Right ventricle myocardium inferior (tissue), 1 donor: Measurements from ENCODE around the gene VENTX. TPM values are rescaled to one million over a fixed set of nuclear protein-coding genes. Genes with fewer than 3 reads are reported as not detected.
A peak's percentile ranks its signal among the peaks of the same experiment; 100 is the strongest.
"Not testable (repeated sequence)": the region's sequence is repeated elsewhere in the genome, so short reads cannot be mapped to it uniquely, and the experiment has no call there.

ENCODE experiments used
- ATAC-seq: fragments of 200-7000 bp; cut with Tn5 transposase; one replicate; pipeline ENCODE4 v1.9.1; 2020; ENCODE audit warnings: mild to moderate bottlenecking, moderate library complexity
- DNase-seq: peaks from one replicate; pipeline ENCODE4 v3.0.0; 2021; ENCODE audit errors: missing footprints
- intact Hi-C: fragments of 100-400 bp; cut with DNase I; formaldehyde crosslinking; loops from one replicate; pipeline ENCODE4 v1.11.0; 2022
- total RNA-seq: library from RNA; stranded (reverse); fragmentation: NEBNext Ultra II Directional; extraction: Animal tissue kit (Norgen Biotek cat#: 25700); gene quantifications from one replicate; pipeline ENCODE4 v1.2.1, GENCODE V29; 2021
- donor health status: DM: no; HTN: yes; CAD: no; lungs with severe emphysema.

Gene VENTX
- total RNA-seq, 1 donor from 2014 or later = 0.54 TPM

- ATAC-seq = no peak
- intact Hi-C loops = no loop called here
- DNase-seq = peak; percentile 37
Measured at GRCh38 chr10:133212853-133213494, 24.7 kb upstream of the VENTX start.

- DNase-seq (peak; percentile 52), ATAC-seq (no peak)
- intact Hi-C loops = no loop called here
Measured at GRCh38 chr10:133213641-133214467, 23.8 kb upstream of the VENTX start.

- ATAC-seq (no peak), DNase-seq (peak; percentile 52)
- intact Hi-C loops = no loop called here
Measured at GRCh38 chr10:133214468-133215410, 22.9 kb upstream of the VENTX start.

- ATAC-seq = no peak
- intact Hi-C loops = no loop called here
- DNase-seq = peak; percentile 37
Measured at GRCh38 chr10:133215586-133215985, 22.1 kb upstream of the VENTX start.

DNA sequence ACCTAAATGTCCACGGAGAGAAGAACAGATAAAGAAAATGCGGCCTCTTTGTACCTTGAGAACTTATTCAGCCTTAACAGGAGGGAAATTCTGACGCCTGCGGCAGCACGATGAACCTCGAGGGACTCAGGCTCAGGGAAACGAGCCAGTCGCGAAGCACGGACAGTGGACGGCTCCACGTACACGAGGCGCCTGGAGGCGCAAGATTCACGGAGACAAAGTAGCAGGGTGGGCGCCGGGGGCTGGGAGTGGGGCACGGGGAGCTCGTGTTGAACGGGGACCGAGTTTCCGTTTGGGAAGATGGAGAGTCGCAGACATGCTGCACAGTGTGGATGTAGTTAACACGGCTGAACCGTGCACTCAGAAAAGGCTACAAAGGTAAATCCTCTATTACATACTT lies 20.9 kb upstream of the VENTX start:
- intact Hi-C loops = no loop called here
- peak; percentile 62 for DNase-seq

DNA sequence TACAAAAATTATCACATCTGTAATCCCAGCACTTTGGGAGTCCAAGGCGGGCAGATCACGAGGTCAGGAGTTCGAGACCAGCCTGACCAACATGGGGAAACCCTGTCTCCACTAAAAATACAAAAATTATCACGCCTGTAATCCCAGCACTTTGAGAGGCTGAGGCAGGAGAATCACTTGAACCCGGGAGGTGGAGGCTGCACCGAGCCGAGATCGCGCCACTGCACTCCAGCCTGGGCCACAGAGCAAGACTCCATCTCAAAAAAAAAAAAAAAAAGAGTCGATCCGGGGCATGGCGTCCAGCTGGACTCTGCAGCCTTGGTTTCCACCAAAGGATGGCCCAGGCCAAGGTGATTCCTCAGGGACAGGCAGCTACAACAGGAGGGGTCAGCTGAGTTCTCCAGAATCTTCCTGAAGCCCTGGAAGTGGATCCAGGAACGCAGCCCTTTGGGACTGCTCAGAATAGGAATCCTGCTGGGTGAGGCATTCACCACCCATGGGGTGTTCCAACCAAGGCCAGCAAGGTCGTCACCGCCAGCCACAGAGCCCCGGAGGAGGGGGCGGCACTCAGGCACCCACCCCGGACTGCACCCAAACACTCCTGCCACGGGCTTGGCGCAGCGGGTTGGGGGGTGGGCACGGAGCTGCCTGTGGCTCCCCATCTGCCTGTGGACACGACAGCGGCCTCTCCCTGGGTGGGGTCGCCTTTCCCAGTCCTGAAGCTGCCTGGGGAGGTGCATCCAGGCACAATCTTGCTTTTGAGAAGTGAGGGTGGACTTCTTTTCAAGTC lies 19.7 kb upstream of the VENTX start:
- DNase-seq (peak; percentile 57), ATAC-seq (no peak)
- intact Hi-C loops = no loop called here

More for the DNA sequence above, 20.9 kb upstream of the VENTX start:
- no peak for ATAC-seq

DNA sequence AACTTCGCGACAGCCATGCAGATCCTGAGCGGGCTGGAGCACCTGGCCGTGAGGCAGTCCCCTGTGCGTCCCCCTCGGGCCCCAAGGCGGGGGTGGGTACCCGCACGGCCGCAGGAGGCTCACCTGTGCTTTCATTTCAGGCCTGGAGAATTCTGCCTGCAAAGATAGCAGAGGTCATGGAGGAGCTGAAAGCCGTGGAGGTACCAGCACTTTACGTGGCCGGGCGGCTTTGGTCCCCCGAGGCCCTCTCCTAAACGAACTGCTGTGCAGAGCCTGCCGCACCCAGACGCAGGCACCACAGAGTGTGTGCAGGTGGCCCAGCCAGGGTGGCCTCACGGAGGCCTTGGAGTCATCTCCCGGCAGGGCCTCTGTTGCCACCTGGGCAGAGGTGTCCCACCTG lies 18.8 kb upstream of the VENTX start:
- DNase-seq (no peak), ATAC-seq (no peak)
- intact Hi-C loops = no loop called here

- ATAC-seq = no peak
- DNase-seq = no peak
- intact Hi-C loops = no loop called here
Measured at GRCh38 chr10:133219782-133220181, 17.9 kb upstream of the VENTX start.

DNA sequence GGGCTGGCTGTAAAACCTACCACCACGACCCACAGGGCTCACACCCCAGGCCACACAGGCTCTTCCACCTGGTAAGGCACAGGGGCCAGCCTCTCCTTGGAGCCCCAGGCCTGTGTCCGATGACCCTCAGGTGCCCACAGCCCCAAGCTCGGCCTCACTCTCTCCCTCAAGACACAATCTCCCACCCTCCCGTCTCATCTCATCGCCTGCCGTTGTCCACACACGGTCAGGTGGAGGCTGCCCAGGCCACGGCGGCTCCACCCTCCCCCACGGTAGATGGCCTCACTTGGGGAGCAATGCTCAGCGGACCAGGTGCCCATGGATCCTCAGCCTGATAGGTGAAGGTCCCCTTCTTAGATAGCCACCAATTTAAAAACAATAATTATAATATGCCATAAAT lies 16.3 kb upstream of the VENTX start:
- ATAC-seq (no peak), DNase-seq (no peak)
- intact Hi-C loops = no loop called here

- ATAC-seq, intact Hi-C loops, DNase-seq: not testable (repeated sequence)
Measured at GRCh38 chr10:133221756-133222155, 15.9 kb upstream of the VENTX start.

DNA sequence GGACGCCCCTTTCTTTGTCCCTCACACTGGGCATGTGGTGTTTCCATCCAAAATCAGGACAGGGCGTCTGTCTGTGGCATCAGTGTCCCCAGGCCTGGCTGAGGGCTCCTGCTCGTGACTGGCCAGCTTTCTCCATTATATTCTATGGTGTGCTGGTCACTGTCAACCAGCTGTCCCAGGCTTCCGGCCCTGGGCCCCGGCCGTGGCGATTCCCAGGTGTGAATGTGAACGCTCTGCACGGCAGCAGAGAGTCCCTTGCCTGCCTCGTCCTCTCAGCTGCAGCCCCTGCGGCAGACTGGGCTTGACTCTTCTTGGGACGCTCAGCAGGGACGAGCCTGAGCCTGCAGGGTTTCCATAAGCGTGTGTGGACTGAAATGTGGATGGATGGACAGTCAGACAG lies 13.6 kb upstream of the VENTX start:
- ATAC-seq (no peak), DNase-seq (no peak)
- intact Hi-C loops = no loop called here

- ATAC-seq (no peak), DNase-seq (no peak)
- intact Hi-C loops = no loop called here
Measured at GRCh38 chr10:133224756-133225372, 12.8 kb upstream of the VENTX start.

- DNase-seq (no peak), ATAC-seq (no peak)
- intact Hi-C loops = no loop called here
Measured at GRCh38 chr10:133225707-133226191, 11.9 kb upstream of the VENTX start.

- ATAC-seq = no peak
- intact Hi-C loops = no loop called here
- no peak for DNase-seq
Measured at GRCh38 chr10:133226251-133226808, 11.3 kb upstream of the VENTX start.

DNA sequence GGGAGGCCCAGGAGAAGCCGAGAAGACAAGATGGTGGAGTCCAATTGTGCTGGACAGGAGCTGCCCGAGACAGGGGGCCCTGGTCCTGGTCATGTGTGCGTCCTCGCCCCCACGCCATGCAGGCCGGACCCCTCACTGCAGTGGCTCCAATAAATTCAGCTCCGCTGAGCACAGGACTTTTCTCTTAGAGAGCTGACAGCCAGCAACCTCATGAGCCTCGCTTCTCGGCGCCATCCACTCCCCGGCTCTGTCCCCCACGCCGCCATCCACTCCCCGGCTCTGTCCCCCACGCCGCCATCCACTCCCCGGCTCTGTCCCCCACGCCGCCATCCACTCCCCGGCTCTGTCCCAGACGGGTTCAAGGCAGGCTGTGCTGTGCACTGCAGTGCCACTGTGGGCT lies 10.4 kb upstream of the VENTX start:
- no peak for DNase-seq
- ATAC-seq = no peak
- intact Hi-C loops = no loop called here

DNA sequence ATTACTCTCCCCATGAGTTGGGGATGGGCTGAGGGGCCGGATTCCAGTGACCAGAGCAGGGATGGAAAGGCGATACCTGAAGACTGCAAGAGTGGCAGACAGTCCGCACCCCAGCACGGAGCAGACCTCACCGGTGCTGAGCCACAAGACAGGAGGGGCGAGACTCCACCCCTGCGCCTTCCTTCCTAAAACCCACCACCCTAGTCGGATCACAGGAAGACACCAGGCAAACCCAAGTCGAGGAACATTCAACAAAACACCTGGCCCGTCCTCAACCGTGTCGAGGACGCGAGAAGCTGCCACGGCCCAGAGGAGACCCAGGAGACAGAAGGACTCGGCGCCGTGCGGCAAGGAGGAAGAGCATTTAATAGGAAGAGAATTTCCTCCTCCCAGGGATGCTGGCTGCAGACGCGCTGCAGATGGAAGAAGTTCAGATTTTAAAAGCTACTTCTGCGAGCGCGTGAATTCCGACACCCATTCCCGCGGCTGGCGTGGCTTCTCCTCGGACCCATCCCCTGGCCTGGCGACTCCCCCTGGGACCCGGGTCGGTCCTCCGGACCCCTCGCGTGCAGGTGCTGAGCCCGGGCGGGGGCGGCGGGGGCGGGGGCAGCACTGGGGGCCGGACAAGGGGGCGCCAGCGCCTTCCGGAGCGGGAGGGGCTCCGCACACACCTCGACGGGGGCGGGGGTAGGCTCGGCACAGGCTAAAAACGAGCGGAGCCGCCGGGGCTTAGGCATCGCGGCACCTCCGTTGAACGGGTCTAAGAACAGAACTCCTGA lies 8.2 kb upstream of the VENTX start:
- intact Hi-C loops = no loop called here
- no peak for ATAC-seq
- DNase-seq = no peak

DNA sequence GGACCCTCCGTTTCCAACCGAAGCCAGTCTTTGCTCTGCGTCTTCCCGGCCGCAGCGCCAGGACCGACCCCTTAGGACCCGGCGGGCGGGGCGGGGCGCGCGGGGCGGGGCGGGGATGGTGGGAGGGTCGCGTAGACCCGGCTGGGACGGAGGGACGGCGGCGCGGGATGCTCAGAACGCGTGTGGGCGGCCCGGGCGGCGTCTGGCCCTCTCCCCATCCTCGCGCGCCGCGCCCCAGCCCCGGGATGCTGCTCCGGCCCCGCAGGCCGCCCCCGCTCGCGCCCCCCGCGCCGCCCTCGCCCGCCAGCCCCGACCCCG lies 7.7 kb upstream of the VENTX start, which contains the start of gene UTF1:
Gene UTF1 (plus strand): TSS at position 174 of the 318 bp plus-strand sequence. CDS start 72 bp downstream, at position 246.
- no peak for DNase-seq

More for the DNA sequence above, 7.7 kb upstream of the VENTX start, which contains the start of gene UTF1:
- no peak for ATAC-seq
- intact Hi-C loops = no loop called here
